Kidney capillary endothelial cell (primary cell): ENCODE results near the gene CEP112.
A peak's percentile ranks its signal among the peaks of the same experiment; 100 is the strongest.
"Not testable (repeated sequence)": the region's sequence is repeated elsewhere in the genome, so short reads cannot be mapped to it uniquely, and the experiment has no call there.

ENCODE experiments used
- DNase-seq: peaks from one replicate; pipeline ENCODE4 v3.0.0-alpha.2; 2018; ENCODE audit warnings: low spot score

CEP112 gene

DNA sequence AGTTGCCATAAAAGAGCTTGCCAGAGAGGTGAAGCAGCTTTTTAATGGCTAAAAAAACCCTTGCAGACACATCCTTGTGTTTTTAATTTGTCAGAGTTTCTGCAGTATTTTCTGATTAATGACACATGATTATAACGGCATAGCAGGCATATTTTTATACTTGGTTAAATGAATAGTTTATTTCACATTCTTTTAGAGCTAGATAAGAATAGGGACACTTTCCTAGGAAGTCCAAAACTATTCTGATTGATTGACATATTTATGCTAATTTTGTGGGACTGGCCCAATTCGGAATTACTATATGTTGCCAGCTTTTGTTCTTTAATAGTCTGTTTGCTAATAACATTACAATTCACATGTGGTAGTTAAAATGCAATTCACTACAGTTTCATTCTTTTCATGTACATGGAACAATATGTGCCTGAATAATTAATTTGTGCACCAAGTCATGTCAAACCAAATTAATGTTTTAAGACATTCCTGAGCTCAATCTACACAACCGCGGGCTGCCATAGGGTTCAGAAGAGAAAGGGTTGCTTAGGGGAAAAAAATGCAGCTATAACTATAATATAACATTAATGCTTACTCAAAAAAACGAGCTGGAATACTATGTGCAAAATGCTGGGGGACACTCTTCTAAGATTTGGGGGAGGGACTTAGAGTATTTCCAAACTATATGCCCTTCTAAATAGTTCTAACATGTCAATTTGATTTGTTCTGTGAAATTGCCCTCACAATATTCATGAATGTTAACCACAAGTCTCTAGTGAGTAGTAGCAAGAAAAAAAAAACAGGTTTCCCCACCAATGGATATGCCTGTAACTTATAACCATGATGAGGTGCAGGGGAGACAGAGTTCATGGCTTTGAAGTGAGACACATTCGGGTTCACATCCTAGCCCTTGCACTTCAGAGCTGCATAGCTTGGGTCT lies 305.4 kb downstream of the CEP112 start:
- no peak for DNase-seq

GRCh38 chr17:65885541-65886312 lies 306.2 kb downstream of the CEP112 start:
- DNase-seq, result no peak

DNA sequence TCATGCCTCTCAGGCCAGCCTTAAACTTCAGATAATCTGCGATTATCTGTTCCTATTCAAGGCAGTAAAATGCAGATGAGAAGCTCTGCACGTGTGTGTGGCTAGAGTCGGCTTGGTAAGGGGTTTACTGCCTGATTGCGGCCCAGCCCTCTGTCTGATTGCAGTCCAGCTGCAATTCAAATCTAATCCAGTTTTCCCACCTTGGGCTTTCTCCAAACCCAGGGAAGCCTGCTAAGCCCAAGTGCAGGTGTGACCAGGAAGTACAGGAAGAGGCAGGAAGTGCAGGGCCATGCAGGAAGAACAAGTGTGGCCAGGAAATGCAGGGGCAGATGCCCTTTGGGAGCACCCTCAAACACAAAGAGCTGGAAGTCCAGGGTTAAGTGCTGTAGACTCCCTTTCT lies 314.9 kb downstream of the CEP112 start:
- no peak for DNase-seq

- no peak for DNase-seq
These were observed 323.1 kb downstream of the CEP112 start for GRCh38 chr17:65868881-65869280.

DNA sequence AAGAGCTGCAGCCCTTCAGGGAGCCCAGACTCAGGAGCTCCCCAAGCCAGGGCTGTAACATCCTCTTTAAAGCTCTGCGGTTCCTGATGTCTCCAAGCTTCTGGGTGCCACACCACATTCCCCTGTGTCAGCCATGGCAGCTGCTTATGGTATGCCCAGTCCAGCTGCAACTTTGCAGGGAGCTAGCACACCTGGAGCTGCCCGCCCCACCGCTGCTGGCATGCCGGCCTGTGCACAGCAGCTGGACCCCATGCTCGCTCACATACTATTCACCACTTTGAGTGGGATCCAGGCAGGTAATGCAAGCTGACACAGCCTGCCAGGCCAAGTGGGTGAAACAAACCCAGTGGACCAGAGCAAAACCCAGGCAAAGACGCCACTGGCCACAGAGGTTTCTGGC lies 324.9 kb downstream of the CEP112 start:
- DNase-seq, result no peak

GRCh38 chr17:65865715-65866425 lies 326.1 kb downstream of the CEP112 start:
- no peak for DNase-seq

DNA sequence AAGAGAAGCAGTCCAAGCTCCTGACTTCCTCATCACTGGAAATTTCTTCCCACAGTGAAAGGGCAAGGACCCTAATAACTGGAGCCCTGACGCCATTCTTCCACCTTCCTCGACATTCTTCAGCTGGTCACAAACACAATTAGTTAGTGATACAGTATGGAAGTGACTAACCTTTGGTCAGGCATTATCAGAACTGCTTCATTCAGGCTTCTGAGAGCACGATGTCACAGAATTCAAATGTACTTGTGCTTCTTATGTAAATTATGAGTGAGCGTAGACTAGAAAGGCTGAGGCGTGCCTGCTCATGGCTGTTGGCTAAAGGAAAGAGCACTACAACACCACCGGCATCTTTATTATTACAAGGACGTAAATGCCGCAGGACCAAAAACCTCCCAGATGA lies 327.5 kb downstream of the CEP112 start:
- DNase-seq, result no peak

GRCh38 chr17:65857718-65858117 lies 334.2 kb downstream of the CEP112 start:
- no peak for DNase-seq

DNA sequence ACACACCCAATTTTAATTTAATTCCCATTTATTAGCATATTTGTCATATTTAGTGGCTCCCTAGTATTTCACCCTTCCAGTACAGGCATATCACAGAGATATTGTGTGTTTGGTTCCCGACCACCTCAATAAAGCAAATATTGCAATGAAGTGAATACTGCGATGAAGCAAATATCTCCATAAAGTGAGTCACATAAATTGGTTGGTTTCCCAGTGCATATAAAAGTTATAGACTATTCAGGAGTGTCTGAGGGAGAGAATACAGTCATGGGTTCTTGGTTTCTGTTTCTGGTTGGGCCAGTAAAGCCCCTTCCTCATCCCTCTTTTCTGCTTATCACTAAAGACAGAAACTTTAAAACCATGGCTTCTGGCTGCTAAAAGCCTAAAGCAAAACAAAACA lies 335.1 kb downstream of the CEP112 start:
- no peak for DNase-seq

DNA sequence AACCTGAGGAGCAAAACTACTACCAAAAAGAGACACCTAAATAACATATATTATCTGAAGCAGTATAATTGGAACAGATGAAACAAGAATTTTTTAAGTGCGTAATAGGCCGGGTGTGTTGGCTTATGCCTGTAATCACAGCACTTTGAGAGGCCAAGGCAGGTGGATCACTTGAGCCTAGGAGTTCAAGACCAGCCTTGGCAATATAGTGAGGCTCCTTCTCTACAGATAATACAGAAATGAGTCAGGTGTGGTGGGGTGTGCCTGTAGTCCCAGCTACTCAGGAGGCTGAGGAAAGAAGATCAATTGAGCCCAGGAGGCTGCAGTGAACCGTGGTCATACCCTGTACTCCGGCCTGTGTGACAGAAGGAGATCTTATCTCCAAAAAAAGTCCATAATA lies 336.3 kb downstream of the CEP112 start:
- no peak for DNase-seq

DNA sequence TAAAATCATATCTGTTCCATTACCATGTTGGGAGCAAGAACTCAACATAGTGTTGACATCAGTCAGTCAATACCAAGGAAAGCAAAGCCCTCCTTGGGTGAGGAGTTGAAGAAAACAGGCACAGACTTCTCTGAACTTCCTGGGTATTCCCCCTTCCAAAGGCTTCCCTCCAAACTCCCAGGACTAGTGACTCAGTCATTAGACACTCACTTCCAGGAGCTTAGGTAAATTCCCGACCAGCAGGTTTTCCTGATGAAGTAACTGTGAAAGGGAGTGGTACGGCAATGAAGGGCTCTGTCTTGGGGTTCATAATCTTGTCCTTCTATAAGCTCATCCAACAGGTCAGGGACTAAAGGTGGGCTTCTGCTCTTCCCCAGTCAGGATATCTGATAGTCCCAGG lies 336.7 kb downstream of the CEP112 start:
- DNase-seq, result no peak

GRCh38 chr17:65853816-65854215 lies 338.1 kb downstream of the CEP112 start:
- no peak for DNase-seq

DNA sequence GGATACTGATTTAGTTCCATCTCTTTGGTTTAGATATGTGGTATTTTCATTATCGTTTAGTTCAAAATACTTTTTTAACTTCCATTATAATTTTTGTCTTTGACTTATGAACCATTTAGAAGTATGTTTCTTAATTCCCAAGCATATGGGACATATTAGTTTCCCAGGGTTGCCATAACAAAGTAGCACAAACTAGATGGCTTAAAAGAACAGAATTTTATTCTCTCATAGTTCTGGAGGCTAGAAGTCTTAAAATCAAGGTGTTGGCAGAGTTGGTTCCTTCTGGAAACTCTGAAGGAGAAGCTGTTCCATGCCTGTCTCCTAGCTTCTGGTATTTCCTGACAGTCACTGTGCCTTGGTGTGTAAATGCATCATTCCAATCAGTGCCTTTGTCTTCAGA lies 339.0 kb downstream of the CEP112 start:
- no peak for DNase-seq

- no peak for DNase-seq
These were observed 339.8 kb downstream of the CEP112 start for GRCh38 chr17:65851965-65852736.

GRCh38 chr17:65850486-65850885 lies 341.4 kb downstream of the CEP112 start:
- peak; percentile 30 for DNase-seq

DNA sequence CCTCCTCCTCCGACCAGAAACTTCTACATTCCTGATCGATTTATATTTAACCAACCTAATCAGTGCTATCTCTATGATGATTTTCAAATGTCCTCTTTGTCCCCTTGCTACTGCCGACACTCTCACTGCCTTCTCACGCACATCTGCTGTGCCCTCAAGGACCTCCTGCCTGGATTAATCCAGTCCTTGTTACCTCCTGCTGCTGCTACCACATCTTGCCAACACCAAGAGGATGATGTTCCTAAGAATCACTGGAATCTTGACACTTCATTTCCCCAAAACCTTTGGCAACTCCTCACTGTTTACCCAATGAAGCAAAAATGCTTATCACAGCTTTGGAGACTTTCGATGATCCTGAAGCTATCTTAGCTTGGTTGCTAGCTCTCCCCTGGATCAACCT lies 343.2 kb downstream of the CEP112 start:
- no peak for DNase-seq

DNA sequence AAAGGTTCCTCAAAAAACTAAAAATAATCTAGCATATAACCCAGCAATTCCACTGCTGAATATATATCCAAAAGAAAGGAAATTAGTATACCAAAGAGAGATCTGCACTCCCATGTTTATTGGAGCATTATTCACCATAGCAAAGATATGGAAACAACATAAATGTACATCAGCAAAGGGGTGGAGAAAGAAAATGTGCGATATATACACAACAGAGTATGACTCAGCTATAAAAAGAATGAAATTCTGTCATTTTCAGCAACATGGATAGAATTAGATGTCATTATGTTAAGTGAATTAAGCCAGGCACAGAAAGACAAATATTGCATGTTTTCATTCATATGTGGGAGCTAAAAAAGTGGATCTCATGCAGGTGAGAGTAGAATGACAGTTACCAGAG lies 350.8 kb downstream of the CEP112 start:
- no peak for DNase-seq

- DNase-seq, result not testable (repeated sequence)
These were observed 354.7 kb downstream of the CEP112 start for GRCh38 chr17:65837232-65837631.

DNA sequence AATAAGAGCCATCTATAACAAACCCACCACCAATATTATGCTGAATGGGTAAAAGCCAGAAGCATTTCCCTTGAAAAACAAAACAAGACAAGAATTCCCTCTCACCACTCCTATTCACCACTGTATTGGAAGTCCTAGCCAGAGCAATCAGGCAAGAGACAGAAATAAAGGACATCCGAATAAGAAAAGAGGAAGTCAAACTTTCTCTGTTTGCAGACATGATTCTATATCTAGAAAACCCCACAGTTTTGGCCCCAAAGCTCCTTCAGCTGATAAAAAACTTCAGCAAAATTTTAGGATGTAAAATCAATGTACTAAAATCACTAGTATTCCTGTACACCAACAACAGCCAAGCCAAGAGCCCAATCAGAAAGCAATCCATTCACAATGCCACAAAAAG lies 358.7 kb downstream of the CEP112 start:
- no peak for DNase-seq

DNA sequence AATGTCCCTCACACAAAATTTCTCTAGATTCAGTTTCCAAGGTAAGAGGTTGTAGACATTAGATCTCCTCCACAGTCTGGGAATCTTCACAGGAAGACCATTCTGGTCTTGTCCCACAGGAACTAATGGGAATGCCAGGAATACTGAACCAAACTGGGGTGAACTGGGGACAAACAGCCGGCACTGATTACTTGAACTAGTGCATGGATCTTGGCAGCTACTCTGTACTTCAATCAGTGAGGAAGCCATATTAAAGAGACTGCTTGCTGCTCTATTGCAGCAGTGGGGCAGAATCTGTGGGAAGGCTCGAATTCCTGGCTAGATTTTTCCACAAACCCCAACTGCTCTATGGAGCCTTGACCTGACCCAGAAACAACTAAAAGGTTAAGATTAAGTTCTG lies 361.6 kb downstream of the CEP112 start:
- DNase-seq, result no peak

GRCh38 chr17:65826577-65826976 lies 365.4 kb downstream of the CEP112 start:
- DNase-seq, result not testable (repeated sequence)

DNA sequence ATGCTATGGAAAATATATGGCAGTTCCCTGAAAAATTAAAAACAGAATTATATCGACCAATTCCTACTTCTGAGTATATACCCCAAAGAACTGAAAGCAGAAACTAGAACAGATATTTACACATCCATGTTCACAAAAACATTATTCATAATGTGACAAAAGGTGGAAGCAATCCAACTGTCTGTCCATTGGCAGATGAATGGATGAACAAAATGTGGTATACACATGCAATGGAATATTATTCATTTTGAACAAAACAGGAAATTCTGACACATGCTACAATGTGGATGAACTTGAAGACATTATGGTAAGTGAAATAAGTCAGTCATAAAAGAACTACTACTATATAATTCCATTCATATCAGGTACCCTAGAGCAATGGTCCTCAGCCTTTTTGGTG lies 367.0 kb downstream of the CEP112 start:
- no peak for DNase-seq
